ENCODE results near the gene MKKS.

Gene MKKS

DNA sequence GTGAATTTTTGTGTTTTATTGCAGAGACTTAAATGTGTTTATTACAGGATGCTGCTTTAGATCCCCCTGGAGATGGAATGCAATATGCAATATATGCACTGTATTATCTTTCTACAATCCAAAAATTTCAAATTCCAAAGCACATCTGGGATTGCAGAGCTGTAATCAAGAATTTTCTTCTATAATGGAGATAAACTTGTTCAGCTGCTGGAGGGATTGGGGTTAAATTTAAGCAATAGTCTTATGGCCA is 66.4 kb downstream of the MKKS start:
- DNase-seq, result no peak

DNA sequence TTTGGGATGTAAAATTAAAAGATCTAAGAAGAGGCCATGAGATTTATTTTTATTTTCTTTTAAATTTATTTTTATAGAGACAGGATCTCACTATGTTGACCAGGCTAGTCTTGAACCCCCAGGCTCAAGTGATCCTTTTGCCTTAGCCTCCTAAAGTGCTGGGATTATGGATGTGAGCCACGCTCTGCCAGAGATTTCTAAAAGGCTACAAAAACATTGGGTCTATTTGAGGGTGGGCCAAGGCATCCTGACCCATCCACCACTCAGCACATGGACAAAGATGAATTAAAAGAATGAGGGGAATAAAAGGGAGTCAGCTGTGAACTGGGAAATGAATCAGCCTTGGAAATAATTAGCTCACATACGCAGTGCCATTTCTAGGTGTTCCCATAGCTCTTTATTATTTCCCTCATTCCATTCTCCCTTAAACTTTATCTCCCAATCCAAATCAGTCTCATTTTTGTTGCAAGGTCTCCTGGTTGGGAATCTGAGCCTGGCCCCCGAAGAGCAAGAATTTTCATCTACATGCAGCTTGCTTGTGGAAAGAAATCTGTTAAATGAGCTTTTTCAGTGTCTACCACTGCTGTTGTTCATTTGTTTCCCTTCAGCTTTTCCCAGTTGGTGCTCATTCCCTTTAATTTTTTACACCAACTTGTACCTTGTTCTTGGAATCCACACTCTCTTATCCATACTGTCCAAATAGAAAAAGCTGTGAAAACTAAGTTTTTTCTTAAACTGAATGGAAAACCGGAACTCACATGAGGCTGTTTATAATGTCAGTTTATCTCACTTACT is 66.9 kb downstream of the MKKS start:
- no peak for DNase-seq

DNA sequence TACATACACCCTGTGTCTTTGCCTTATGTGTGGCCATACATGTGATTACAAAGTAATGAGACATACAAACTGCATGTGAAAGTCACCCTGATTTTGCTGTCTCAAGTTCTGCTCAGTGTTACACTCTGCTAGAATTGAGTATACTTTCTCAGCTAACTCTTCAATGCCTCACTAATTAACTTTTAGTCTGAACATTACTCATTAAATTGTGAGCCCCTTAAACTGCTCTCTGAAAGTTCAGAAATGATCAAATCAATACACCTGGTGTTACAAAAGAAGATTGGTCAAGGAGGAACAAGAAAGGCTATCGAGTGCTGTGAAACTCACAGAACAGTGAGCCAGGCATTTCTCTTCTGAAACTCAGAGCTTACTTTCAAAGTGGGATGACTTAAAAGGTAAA is 71.3 kb downstream of the MKKS start:
- no peak for DNase-seq

DNA sequence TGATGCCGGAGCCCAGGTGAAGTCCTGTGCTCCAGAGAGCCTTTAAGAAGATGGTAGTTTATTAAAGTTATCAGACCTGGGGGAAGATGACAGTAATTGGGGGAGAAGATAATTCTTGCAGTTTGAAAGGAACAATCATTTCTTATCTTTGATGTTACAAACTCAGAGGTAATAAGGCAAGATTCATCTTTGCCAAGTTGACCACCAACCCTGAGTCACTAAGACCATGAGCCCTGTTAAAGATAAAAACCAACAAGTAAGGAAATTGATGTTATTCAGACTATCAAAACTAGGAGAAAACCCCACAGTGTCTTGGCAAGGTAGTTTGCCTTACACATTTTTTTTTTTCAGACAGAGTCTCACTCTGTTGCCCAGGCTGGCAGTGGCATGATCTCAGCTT is 73.1 kb downstream of the MKKS start:
- DNase-seq, result peak; percentile 55

DNA sequence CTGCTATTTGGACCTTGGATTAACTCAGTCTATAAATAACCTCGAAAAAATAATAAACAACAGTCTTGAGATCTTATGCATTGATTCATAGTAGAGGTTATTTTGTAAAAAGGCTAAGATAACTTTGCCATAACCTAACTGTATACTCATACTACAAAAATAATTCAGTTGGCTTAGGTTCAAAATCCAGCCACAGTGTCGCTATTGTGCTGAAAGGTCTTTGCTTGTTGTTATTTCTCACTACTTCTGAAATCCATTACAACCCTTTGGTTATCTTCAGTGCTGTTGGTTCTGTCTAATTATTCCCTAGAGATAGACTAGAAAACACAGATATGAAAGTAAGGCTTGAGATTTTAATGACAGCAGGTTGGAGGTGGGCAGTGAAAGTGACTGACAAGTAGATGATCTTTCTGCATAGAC is 74.4 kb downstream of the MKKS start:
- DNase-seq, result no peak

DNA sequence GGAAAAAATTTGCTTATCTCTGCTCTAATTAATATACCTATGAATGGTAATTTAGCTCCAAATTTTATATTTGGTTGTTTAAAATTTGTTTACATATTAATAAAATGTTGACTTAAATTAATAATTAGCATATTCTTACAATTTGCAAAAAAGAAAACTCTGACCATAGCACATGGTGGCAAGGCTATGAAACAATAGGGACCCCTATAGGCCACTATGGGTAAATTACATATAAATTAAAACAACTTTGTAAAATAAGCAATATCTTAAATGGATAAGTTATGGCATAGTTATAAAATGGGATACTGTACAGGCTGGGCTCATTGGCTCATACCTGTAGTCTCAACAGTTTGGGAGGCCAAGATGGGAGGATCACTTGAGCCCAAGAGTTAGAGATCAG is 76.0 kb downstream of the MKKS start:
- no peak for DNase-seq

DNA sequence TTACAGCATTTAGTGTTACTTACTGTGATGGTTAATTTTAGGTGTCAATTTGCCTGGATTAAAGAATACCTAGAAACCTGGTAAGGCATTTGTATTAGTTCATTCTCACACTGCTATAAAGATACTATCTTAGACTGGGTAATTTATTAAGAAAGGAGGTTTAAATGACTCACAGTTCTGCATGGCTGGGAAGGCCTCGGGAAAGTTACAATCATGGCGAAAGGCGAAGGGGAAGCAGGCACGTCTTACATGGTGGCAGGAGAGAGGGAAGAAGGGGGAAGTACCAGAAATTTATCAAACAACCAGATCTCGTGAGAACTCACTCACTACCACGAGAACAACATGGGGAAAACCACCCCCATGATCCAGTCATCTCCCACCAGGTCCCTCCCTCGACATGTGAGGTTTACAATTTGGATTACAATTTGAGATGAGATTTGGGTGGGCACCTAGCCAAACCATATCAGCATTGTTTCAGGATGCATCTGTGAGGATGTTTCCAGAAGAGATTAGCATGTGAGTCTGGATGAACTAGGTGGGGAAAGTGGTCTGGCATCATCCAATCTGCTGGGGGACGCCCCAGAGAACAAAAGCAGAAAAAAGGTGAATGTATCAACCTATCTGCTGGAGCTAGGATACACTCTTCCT is 76.8 kb downstream of the MKKS start:
- DNase-seq, result no peak

DNA sequence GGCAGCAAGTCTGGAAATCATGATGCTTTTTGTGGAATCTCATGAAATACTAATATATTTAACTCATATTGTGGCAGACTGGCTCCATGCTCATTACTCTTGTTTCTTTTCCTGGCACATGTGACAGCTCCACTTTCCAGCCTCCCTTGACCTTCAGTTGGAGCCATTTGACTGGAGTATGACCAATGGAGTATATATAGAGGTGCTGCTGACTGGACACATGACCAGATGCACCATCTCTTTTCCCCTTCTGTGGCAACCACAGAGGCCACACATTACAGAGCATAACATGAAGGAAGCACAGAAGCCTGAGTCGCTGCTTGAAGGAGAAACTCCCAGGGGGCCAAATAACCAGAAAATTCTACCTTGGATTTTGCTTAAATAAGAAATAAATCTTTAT is 77.4 kb downstream of the MKKS start:
- no peak for DNase-seq

DNA sequence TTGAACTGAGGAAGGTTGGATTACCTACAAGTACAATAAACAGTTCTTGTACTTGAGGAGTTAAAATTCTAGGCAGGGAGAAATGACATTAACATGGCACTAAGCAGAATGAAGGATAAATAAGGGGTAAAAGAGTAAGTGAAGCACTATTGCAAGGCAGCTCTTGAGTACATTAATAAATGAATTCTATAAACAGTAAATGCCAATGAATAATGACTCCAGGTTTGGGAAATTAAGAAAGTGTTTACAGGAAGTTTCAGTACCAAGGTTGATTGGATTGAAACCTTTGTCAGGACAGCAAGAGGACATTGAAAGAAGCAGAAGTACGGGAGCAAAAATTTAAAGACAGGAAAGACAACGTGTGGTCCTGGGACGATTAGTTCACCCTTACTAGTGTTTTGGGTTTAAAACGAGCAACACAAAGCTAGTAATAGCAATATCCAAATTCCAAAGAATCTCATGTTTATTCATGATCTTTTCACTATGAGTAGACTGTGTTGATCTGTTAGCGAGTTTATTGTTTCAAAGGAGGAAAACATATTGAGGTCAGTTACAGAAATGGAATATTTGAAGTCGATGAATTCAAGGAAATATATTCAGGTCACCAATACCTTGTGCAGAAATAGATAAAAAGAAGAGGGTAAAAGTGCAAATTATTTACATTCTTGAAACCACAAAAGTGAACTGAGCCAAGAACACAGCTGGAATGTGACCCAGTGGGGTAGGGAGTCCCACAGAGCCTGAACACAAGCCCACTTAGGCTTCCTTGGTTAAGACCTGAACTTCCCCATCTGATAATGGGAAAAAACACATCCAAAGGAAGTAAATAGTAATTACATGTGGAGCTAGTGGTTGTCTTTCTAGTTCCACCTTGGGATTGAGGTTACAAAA is 80.8 kb downstream of the MKKS start:
- DNase-seq, result no peak

Data from NCI-H226 (cell line).